GM21526 (cell line): ENCODE measurements around the gene ABHD17B.

Experiments
- ATAC-seq: cut with Tn5 transposase; IDR thresholded peaks from one replicate; pipeline ENCODE4 v1.9.1; 2021; ENCODE audit warnings: moderate library complexity; ENCODE audit not compliant: unreplicated experiment, low FRiP score

ABHD17B gene

DNA sequence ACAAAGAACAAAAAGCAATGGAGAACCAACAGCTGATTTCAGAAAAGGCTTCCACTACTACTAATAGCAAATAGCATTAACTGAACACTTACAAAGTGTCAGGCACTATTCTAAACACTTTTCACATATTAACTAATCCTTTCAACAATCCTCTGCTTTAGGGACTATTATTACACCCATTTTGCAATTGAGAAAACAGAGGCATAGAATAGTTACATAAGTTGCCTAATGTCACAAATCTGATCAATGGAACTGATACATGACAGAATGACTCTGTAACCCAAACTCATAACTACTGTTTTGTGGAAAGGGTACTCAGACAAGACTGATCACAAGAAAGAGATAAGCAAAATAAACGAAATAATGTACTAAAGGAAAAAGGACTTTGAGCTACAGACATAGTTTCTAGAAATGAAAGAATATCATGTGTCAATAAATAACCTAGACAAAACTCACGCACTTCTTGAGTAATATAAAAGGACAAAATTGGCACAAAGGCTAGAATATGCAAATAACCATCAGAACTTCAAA is 31.3 kb downstream of the ABHD17B start:
- no peak for ATAC-seq

DNA sequence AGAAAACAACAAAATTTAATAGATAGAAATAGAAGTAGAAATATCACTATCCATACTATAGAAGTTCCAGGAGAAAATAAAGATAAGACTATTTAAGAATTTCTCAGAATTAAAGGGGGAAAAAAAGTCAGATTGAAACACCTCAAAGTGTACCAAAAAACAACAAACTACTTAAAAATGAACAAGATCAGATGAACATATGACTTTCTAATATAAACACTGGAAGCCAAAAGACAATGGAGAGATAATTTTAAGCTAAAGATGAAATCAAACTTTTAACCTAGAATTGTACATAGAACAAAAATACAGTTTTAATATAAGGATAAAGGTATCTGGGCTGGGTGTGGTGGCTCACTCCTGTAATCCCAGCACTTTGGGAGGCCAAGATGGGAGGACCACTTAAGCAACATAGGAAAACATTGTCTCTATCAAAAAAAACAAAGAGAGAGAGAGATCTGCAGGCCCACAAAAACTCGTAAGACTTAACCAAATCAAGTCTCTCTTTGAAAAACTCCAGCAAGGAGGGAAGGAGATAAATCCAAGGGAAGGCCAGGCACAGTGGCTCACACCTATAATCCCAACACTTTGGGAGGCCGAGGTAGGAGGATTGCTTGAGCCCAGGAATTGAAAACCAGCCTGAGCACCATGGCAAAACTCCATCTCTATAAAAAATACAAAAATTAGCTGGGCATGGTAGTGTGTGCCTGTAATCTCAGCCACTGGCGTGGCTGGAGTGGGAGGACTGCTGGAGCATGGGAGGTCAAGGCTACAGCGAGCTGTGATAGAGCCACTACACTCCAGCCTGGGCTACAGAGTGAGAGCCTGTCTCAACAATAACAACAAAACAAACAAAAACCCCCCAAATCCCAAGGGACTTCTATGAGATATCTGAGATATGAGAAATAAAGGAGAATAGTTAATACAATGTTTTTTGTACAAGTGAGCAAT is 32.4 kb downstream of the ABHD17B start:
- ATAC-seq: no peak

GRCh38 chr9:71876829-71877228 is 34.2 kb downstream of the ABHD17B start:
- no peak for ATAC-seq

DNA sequence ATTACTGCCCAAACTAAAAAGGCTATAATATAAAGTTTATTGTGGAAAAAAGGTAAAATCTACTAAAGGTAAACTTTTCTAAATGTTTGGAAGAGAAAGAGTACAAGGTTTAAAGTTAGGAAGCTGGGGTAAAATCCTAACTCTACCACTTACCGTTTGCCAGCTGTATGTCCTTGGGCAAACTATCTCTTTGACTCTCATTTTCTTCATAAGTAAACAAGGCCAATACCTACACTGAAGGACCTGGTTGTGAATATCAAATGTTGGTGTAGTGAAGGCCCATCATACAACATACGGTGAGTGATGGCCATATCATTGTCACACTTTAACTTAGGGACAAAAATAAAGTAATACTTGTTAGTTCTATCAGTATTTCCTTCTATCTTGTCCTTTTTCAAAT is 34.9 kb downstream of the ABHD17B start:
- no peak for ATAC-seq

GRCh38 chr9:71875345-71875744 is 35.6 kb downstream of the ABHD17B start:
- ATAC-seq: no peak

DNA sequence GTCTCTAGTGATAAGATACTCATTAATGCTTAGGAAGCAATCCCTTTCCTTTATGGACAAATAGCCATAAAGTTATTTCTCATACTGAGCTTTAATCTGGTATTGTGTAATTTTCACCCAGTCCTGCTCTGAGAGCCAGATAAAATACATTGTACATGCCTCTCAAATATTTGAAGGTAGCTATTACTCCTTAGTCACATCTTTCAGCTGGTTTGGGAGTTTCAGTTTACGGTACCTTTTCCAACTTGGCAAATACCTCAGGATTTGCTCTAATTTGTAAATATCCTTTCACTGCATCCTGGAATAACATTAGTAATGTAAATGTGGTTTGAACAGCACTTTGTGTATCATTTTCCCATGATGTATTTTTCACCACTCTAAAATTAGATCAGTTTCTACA is 47.4 kb downstream of the ABHD17B start:
- no peak for ATAC-seq

DNA sequence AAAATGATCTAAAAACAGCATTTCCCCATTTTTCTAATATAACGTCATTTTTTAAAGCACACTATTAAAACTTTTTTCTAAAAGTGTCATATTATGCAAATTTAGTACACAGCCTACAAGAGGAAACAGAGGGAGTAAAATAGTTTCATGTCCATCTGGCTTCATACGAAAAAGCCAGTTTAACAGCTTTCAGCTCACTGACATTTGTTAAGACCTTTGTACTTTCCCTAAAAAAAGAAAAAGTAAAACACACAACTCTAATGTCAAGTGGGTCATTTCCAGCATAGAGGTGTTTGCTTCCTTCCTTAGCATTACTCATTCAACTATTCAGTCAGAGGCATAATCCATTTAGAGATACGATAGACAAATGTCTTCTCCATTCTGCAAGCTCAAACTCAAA is 49.4 kb downstream of the ABHD17B start:
- ATAC-seq: no peak

- no peak for ATAC-seq
These were observed 51.1 kb downstream of the ABHD17B start for GRCh38 chr9:71859939-71860338.

DNA sequence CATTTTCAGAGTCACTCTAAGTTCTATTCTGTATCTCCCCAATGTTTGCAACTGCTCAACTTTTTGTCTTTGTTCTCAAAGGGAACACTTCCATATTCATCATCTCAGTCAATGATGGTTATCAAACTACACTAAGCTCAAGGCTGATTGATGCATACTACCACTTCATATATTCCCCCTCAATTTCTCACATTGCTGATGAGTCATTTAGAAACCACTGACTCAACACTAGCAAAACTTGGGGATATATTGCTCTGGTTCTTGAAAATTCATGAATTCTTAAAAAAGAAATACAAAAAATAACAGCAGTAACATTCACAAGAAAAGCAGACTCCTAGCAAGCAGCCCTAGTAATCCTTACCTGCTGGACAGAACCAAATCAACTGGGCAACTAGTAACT is 52.2 kb downstream of the ABHD17B start:
- ATAC-seq: peak; percentile 73

GRCh38 chr9:71858102-71858798 is 52.7 kb downstream of the ABHD17B start:
- no peak for ATAC-seq

DNA sequence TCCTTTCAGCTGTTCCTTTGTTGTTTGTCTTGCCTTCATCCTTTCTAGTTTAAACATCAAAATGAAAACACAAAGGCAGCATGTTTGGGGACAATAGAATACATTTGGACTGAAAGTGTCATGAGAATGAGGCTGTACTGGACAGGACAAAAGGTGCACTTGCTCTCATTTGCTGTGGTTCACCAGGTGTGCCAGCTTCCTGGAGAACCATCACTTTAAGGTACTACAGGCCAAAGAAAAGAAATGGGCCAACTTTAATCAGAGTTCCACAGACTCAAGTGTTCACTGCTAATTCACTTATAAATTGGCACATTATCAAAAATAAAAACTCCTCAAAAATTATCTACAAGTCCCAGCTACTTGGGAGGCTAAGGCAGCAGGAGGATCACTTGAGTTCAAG is 53.8 kb downstream of the ABHD17B start:
- ATAC-seq: no peak

DNA sequence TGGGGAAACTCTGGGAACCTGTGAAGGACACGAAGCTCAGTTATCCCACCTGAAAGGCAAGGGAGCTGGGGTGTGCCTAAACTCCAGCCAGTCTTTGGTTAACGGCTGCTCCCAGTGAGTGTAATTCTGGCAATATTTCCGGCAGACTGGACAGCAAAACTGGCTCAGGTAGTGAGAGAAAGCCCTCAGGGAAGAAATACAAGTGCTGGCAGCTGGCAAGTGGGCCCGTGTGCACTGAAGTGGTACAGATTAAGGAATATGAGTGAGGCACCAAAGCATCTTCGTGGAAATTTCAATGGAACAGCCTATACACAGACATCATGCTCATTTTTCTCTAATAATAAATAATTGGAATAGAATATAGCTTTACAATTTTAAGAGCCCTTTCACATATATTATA is 56.2 kb downstream of the ABHD17B start:
- no peak for ATAC-seq

DNA sequence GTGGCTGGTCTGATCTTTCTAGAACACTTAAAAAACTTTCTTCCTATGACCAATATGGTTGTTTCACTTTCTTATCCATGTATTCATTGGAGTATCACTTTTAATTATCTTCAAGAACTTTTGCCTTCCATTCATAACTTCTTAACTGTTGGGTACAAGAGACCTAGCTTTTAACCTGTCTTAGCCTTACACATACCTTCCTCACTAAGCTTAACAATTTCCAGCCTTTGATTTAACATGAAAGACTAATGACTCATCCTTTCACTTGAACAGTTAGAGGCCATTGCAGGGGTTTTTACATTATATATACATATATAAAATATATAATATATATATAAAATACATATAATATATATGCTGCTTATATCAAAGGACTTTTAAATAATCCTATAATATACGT is 57.9 kb downstream of the ABHD17B start:
- ATAC-seq: no peak

- ATAC-seq: no peak
These were observed 60.0 kb downstream of the ABHD17B start for GRCh38 chr9:71850996-71851395.

- no peak for ATAC-seq
These were observed 63.1 kb downstream of the ABHD17B start for GRCh38 chr9:71847892-71848291.

GRCh38 chr9:71844808-71845207 is 66.2 kb downstream of the ABHD17B start:
- ATAC-seq: no peak

GRCh38 chr9:71839668-71840067 is 71.3 kb downstream of the ABHD17B start:
- ATAC-seq: no peak

GRCh38 chr9:71835596-71835995 is 75.4 kb downstream of the ABHD17B start:
- no peak for ATAC-seq

DNA sequence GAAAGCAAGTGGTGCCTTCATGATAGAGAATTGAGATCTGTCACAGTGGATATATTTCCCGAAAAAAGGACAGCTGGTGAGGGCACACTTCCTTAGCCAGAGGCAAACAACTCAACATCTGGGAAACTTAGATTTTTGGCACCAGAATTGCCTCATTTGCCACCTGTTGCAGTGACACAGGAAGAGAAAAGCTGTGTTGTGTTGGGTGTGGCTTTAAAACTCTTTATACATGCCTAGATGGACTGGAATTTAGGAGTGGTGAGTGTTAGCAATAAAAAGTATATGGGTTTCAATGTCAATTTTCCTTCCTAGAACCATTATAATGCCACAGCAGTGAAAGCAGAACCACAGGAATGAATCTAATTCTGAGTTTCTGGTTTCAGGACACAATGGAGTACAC is 80.1 kb downstream of the ABHD17B start:
- no peak for ATAC-seq

DNA sequence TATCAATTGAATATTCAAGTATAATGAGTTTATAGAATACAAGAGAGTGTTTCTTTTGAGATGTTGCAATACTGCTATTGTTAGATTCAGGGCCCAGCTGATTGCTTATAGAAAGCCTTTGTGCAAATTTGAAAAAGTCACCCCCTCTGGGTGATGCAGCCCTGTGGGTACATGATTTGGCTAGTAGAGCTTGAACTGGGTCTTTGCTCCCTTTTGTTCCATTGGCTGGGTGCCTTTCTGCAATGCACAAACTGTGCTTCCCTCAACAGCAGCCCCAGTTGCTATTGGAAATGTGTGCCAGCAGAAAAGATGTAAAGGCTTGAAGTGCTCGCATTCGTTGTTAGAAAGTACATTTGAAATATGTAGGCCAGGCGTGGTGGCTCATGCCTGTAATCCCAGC is 80.8 kb downstream of the ABHD17B start:
- no peak for ATAC-seq

DNA sequence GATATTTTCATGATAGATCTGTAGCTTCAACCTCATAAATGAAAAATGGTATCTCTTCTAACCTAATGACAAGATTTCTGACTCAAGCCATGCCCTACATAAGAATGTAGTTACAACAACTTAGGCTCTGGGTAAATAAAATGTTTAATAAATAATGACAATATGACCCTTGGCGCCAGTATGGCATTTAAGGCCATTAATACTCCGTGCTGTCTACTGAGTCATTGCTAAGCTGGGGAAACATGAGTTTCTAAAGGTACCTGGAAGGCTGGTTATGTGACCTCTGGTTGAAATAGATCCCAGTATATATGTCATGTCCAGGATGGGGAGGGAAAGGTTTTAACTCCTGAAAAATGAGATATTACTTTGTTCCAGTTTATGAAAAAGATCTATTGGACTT is 84.7 kb downstream of the ABHD17B start:
- ATAC-seq: no peak

- ATAC-seq: no peak
These were observed 86.7 kb downstream of the ABHD17B start for GRCh38 chr9:71824257-71824656.
